IPS-NIHi7 (cell line): ENCODE measurements around the gene TGFB1I1.
"Not testable (repeated sequence)": the region's sequence is repeated elsewhere in the genome, so short reads cannot be mapped to it uniquely, and the experiment has no call there.

Source experiments
- DNase-seq: peaks from one replicate; pipeline ENCODE4 v3.0.0; 2012; ENCODE audit warnings: mixed read lengths; ENCODE audit errors: extremely low spot score

The TGFB1I1 gene

GRCh38 chr16:31487720-31488467, 15.9 kb downstream of the TGFB1I1 start:
- DNase-seq, result peak; percentile 85

DNA sequence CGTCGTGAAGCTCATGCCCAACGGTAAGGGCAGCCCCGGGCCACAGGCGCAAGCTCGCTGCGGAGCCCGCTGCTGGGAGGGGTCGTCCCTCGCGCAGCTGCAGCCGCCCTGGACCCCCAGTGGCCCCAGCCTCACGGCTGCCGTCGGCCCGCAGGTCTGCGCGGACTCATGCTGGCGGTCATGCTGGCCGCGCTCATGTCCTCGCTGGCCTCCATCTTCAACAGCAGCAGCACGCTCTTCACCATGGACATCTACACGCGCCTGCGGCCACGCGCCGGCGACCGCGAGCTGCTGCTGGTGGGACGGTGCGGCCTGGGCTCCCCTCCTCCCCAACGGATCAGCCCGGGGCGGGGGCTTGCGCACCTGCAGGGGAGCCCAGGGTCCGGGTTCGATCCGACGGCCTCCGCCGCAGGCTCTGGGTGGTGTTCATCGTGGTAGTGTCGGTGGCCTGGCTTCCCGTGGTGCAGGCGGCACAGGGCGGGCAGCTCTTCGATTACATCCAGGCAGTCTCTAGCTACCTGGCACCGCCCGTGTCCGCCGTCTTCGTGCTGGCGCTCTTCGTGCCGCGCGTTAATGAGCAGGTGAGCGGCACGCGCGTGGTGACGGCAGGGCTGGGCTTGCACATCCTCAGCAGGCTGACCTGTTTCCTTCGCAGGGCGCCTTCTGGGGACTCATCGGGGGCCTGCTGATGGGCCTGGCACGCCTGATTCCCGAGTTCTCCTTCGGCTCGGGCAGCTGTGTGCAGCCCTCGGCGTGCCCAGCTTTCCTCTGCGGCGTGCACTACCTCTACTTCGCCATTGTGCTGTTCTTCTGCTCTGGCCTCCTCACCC, 16.7 kb downstream of the TGFB1I1 start:
- no peak for DNase-seq

- no peak for DNase-seq
Measured at GRCh38 chr16:31489298-31489564, 17.3 kb downstream of the TGFB1I1 start.

DNA sequence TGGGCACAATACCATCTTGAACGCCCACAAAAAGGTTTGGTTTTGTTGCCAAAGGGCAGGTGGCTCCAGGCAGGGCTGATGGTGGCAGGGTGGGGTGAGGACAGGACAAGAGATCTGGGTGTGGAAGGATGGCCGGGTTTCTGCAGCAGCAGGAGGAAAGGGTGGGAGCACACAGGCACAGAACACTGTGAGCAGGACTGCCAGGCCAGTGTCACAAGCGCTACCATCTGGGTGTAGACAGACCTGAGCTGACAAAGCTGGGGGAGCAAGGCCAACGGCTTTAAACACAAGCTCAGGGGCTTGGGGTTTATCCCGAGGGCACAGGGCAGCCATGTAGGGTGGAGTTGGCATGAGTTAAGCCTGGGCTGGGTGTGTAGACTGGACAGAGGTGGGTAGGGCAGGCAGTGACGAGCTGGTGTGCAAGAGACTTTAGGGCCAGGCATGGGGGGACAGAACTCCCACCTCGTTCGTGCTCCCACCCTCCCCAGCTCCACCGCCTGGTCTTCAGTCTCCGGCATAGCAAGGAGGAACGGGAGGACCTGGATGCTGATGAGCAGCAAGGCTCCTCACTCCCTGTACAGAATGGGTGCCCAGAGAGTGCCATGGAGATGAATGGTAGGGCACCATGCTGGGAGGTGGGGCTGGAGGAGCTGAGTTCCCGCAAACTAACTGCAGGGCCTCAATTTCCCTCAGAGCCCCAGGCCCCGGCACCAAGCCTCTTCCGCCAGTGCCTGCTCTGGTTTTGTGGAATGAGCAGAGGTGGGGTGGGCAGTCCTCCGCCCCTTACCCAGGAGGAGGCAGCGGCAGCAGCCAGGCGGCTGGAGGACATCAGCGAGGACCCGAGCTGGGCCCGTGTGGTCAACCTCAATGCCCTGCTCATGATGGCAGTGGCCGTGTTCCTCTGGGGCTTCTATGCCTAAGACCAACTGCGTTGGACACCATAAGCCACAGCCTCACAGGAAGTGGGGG, 17.9 kb downstream of the TGFB1I1 start:
- DNase-seq, result no peak

- no peak for DNase-seq
Measured at GRCh38 chr16:31491778-31492418, 19.9 kb downstream of the TGFB1I1 start.

DNA sequence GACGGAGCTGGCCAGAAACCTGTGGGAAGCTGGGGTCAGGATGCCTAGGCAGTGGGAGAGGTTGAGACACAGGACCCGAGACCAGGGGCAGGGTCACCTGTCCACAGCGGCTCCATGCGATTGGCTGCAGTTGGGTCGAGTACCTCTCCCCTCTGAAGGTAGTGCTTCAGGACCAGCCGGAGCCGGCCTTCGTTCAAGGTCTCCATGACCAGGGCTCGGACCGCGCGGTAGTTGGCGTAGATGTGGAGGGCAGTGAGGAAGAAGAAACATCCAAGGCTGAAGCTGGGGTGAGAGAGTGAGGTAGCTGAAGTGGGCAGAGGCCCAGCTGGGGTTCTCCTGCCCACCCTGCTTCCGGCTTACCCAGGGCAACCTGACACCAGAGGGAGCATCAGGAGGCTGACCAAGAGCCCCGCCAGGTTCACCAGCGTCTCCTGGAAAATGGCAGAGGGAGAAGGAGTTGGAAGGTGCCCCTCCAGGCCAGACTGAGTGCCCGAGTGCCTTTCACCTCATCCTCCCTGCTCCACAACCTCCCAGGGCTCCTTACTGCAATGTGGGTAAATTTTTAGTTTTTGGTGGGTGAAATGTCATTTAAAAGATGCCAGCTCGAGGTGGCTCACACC, 21.7 kb downstream of the TGFB1I1 start:
- no peak for DNase-seq

GRCh38 chr16:31496670-31497069, 24.7 kb downstream of the TGFB1I1 start:
- DNase-seq, result no peak

DNA sequence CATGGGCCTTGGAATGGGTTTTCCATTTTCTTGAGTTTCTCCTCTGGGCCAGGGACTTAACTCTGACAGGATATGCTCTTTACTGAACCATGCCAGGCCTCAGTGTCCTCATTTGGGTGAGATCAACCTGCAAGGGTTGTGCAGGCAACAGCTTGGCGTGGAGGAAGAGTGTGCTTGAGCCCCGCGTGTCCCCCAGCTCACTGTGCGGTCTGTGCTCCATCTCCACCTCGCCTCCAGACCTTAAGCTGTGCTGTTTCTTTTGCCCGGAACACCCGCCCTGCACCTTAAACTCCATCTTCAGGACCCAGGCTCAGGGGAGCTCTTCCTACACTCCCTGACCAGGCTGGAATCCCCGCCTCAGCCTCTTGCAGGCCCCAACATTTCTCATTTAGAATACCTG, 26.5 kb downstream of the TGFB1I1 start:
- DNase-seq, result no peak

- no peak for DNase-seq
Measured at GRCh38 chr16:31499928-31500327, 28.0 kb downstream of the TGFB1I1 start.

GRCh38 chr16:31501226-31501965, 29.4 kb downstream of the TGFB1I1 start:
- DNase-seq, result no peak

DNA sequence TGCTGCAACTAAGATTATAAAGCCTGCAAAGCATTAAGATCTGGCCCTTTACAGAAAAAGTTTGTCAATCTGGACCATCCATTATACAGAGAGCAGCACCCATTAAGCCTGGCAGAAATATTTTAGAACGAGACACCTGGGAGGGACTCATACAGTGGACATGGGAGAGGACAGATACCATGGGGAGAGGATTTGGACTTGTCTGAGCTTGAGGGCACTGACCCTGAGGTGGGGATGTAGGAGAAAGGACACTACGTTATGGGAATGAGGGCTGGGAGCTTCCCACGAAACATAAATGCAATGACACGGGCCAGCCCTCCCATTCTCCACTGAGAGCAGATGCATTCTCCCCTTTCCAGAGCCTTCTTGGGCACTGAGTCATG, 30.0 kb downstream of the TGFB1I1 start:
- DNase-seq, result no peak

GRCh38 chr16:31502981-31503380, 31.0 kb downstream of the TGFB1I1 start:
- no peak for DNase-seq

- not testable (repeated sequence) for DNase-seq
Measured at GRCh38 chr16:31503555-31503954, 31.6 kb downstream of the TGFB1I1 start.

- no peak for DNase-seq
Measured at GRCh38 chr16:31504159-31504558, 32.2 kb downstream of the TGFB1I1 start.

GRCh38 chr16:31505483-31505882, 33.5 kb downstream of the TGFB1I1 start:
- DNase-seq, result no peak

GRCh38 chr16:31507617-31507928, 35.6 kb downstream of the TGFB1I1 start:
- DNase-seq, result no peak

DNA sequence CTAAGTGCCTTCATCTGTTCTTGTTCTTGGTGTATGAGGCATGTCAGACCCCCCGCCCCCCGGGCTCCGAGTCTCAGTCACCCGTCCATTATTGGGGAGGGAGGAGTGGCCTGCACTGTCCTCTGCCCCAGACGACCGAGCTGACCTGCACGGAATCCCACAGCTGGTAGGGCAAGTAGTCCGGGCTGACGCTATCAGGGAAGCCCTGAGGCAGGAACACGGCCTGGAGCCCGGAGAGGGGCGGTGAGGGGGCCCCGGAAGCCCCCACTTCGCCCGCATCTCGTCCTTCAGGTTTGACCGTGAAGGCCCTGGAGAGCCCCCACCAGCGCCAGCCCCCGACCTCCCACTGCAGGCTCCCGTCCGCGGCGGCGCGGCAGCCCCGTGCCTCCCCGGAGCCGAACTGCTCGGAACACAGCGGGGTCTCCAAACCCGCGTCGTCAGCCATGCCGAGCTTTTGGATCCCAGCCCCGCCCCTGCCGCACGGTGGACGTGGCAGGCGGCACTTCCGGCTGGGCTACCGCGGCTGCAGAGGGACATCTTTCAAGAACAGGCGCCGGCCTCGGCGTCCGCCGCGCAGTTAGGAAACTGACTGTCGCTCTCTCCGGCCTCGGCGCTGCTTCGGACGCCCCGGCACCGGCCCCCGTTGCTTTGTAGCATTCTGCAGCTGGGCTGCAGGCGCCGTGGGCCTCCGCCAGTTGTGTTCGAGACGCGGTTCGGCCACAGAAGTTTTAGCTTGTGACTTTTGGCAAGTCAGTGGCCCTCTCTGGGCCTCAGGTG, 36.2 kb downstream of the TGFB1I1 start, which contains the start of gene RUSF1:
Gene RUSF1, minus strand, starts transcription at position 463 of the 777 bp plus-strand sequence. Its CDS starts 18 bp downstream, at position 445.
- peak; percentile 94 for DNase-seq

- no peak for DNase-seq
Measured at GRCh38 chr16:31508706-31509195, 36.8 kb downstream of the TGFB1I1 start.

DNA sequence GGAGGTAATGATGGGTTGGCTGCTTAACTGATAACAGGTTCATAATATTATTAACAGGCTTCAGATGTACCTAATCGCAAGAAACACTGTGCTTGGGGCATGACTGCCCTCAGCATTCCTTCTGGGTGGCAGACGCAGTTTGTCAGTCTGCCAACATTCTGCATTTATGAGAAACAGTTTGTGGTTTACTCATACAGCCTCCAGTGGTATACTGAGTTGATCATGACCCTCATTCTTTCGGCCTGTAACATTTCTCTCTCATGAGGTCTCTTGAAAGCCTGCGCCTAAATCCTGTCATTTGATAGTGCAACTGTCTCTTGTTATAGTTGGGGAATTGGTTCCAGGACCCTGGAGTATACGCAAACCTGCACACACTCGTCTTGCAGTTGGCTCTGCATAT, 41.2 kb downstream of the TGFB1I1 start:
- no peak for DNase-seq

DNA sequence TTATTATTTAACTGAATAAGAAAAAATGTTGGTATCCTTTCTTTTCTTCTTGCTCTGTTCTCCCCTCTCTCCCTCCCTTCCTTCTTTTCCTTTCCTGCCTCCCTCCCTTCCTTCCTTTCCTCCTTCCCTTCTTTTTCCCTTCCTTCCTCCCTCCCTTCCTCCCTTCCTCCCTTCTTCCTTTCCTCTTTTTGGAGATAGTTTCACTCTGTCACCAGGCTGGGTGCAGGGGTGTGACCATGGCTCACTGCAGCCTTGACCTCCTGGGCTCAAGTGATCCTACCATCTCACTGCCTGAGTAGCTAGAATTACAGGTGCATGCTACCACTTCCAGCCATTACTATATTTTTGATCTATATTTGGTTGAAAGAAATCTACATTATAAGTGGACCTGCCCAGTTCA, 41.9 kb downstream of the TGFB1I1 start:
- no peak for DNase-seq
